ENCODE data around the gene PIAS1. TPM values are rescaled to one million over a fixed set of nuclear protein-coding genes. Genes with fewer than 3 reads are reported as not detected.

The PIAS1 gene
- total RNA-seq, 4 donors from 2014 or later = 19.9 to 69.2 (median 26.6) TPM

- peaks cover 0 to 42% (median 0%) of the 10 kb centered on the region in 3 donors for H3K36me3 ChIP-seq
- intact Hi-C loops (cut with DNase I) = no loop called here
- no peak for TF ChIP-seq POLR2A (IDR thresholded peaks at IDR 0.05)
- TF ChIP-seq CTCF (IDR thresholded peaks at IDR 0.05) = no peak
- H3K9me3 ChIP-seq = peaks cover 8 to 28% (median 9%) of the 10 kb centered on the region in 3 donors
- 75 to 76% methylated on average over 1 of the region's 1 CpG for WGBS, 2 donors
- no peak overlapping the region for H3K27ac ChIP-seq
- no peaks in the 10 kb centered on the region for H3K4me1 ChIP-seq
- no peaks in the 10 kb centered on the region for H3K27me3 ChIP-seq
- H3K4me3 ChIP-seq = no peak overlapping the region
- no peak for DNase-seq
Measured at GRCh38 chr15:68098465-68098864, 44.4 kb downstream of the PIAS1 start.

GRCh38 chr15:68100194-68100593 is 46.1 kb downstream of the PIAS1 start:
- H3K4me3 ChIP-seq = no peak overlapping the region
- DNase-seq = no peak
- WGBS, 2 donors = 93 to 95% methylated on average over 2 of the region's 2 CpGs
- intact Hi-C loops (cut with DNase I) = no loop called here
- no peaks in the 10 kb centered on the region for H3K27me3 ChIP-seq
- H3K27ac ChIP-seq = no peak overlapping the region
- peaks cover 0 to 49% (median 0%) of the 10 kb centered on the region in 3 donors for H3K36me3 ChIP-seq
- H3K4me1 ChIP-seq = no peaks in the 10 kb centered on the region
- peaks cover 8 to 31% (median 9%) of the 10 kb centered on the region in 3 donors for H3K9me3 ChIP-seq
- TF ChIP-seq CTCF (IDR thresholded peaks at IDR 0.05) = no peak
- TF ChIP-seq POLR2A (IDR thresholded peaks at IDR 0.05) = no peak

- intact Hi-C loops (cut with DNase I) = no loop called here
- no peak for DNase-seq
- peaks cover 0 to 7% (median 0%) of the 10 kb centered on the region in 3 donors for H3K4me1 ChIP-seq
- H3K36me3 ChIP-seq = peaks cover 0 to 23% (median 0%) of the 10 kb centered on the region in 3 donors
- 97% methylated on average over 6 of the region's 6 CpGs for WGBS, 2 donors
- H3K27me3 ChIP-seq = no peaks in the 10 kb centered on the region
- TF ChIP-seq CTCF (IDR thresholded peaks at IDR 0.05) (no peak), POLR2A (IDR thresholded peaks at IDR 0.05) (no peak)
- no peak overlapping the region for H3K4me3 ChIP-seq
- H3K9me3 ChIP-seq = peaks cover 0 to 4% (median 0%) of the 10 kb centered on the region in 3 donors
- H3K27ac ChIP-seq = no peak overlapping the region
Measured at GRCh38 chr15:68103603-68104002, 49.5 kb downstream of the PIAS1 start.

- intact Hi-C loops (cut with DNase I) = no loop called here
- peaks cover 0 to 7% (median 0%) of the 10 kb centered on the region in 3 donors for H3K4me1 ChIP-seq
Measured at GRCh38 chr15:68106656-68107055, 52.5 kb downstream of the PIAS1 start.

GRCh38 chr15:68107142-68107541 is 53.0 kb downstream of the PIAS1 start:
- Histone ChIP-seq H3K36me3 (peaks cover 0 to 23% (median 0%) of the 10 kb centered on the region in 3 donors), H3K9me3 (peaks cover 0 to 4% (median 0%) of the 10 kb centered on the region in 3 donors), H3K4me1 (peaks cover 0 to 11% (median 0%) of the 10 kb centered on the region in 3 donors), H3K27me3 (no peaks in the 10 kb centered on the region), H3K27ac (no peak overlapping the region), H3K4me3 (no peak overlapping the region)
- DNase-seq = no peak
- TF ChIP-seq CTCF (IDR thresholded peaks at IDR 0.05) (no peak), POLR2A (IDR thresholded peaks at IDR 0.05) (no peak)
- intact Hi-C loops (cut with DNase I) = no loop called here

More at GRCh38 chr15:68106656-68107055, 52.5 kb downstream of the PIAS1 start:
- DNase-seq = no peak
- H3K27me3 ChIP-seq = no peaks in the 10 kb centered on the region
- peaks cover 0 to 4% (median 0%) of the 10 kb centered on the region in 3 donors for H3K9me3 ChIP-seq
- TF ChIP-seq CTCF (IDR thresholded peaks at IDR 0.05) (no peak), POLR2A (IDR thresholded peaks at IDR 0.05) (no peak)
- peaks cover 0 to 23% (median 0%) of the 10 kb centered on the region in 3 donors for H3K36me3 ChIP-seq
- H3K27ac ChIP-seq = no peak overlapping the region
- no peak overlapping the region for H3K4me3 ChIP-seq
- 72 to 74% methylated on average over 4 of the region's 4 CpGs for WGBS, 2 donors
